ENCODE results near the gene OTUD3. TPM values are rescaled to one million over a fixed set of nuclear protein-coding genes. Genes with fewer than 3 reads are reported as not detected.

The OTUD3 gene
- total and polyA plus RNA-seq, 9 of the 15 experiments (the other 6 are each of a cell fraction or from before 2014, with no cell fraction given) = 2.0 to 16.6 (median 11.0) TPM

GRCh38 chr1:19910650-19911049, 28.5 kb downstream of the OTUD3 start:
- Histone ChIP-seq H3K79me2 (ENCODE audit: control insufficient read depth, insufficient read depth, low read length) (no peaks in the 10 kb centered on the region), H3K36me3 (ENCODE audit: control insufficient read depth, insufficient read depth, low read length) (peaks cover 86% of the 10 kb centered on the region), H2AFZ (ENCODE audit: low read depth, low read length) (no peak overlapping the region), H4K20me1 (replicated peaks; ENCODE audit: control insufficient read depth, insufficient read depth, low read length) (no peaks in the 10 kb centered on the region), H3K9ac (ENCODE audit: insufficient read depth in 1 of 2, low read depth in 2 of 2, low read length in 2 of 2) (no peak overlapping the region), H3K4me3 (no peak overlapping the region), H3K9me1 (ENCODE audit: control insufficient read depth, insufficient read depth, low read length) (no peaks in the 10 kb centered on the region), H3K27ac (ENCODE audit: extremely low read depth, low read depth, low read length) (no peak overlapping the region), H3K4me2 (ENCODE audit: insufficient read depth, low read length) (no peak overlapping the region), H3K27me3 (ENCODE audit: control insufficient read depth in 2 of 2, insufficient read depth in 2 of 2, low read length in 2 of 2) (no peaks in the 10 kb centered on the region), H3K4me1 (replicated peaks in 1 of 2; ENCODE audit: control insufficient read depth in 2 of 2, insufficient read depth in 2 of 2, low read length in 2 of 2) (no peaks in the 10 kb centered on the region), H3K9me3 (replicated peaks; ENCODE audit: control insufficient read depth, insufficient read depth, low read depth, low read length) (no peaks in the 10 kb centered on the region)
- POLR2A ChIA-PET = interaction anchor here (0.6 to 2.1 kb wide), 3 partner anchors 10 to 281 kb away, joined by 4 to 7 read pairs (median 4); partner anchors contain the start of gene OTUD3
- intact Hi-C loops (cut with micrococcal nuclease) (no loop called here), in situ Hi-C loops (cut with MboI) (loop anchor here (5.0 to 25.0 kb wide), 2 partner anchors 242 to 1302 kb away; no protein-coding TSS in a partner anchor)
- CTCF ChIA-PET (ENCODE audit: low intra/inter-chr PET ratio) = no interaction called here
- DNase-seq (ENCODE audit: extremely low read depth in 1 of 4, low spot score in 3 of 4) (no peak), ATAC-seq (no peak), FAIRE-seq (no peak)
- WGBS (ENCODE audit: insufficient coverage, low coverage, missing lambda C conversion rate) = 85% methylated on average over 3 of the region's 3 CpGs
- BruUV-seq (replicated peaks) = no TSS peak
- TF ChIP-seq ZNF75A (CRISPR knock-in tag; IDR thresholded peaks at IDR 0.05) = no peak
- no peak for TF ChIP-seq MYNN (IDR thresholded peaks at IDR 0.05)
- TF ChIP-seq MYNN (CRISPR knock-in tag; IDR thresholded peaks at IDR 0.05) = no peak
- no peak for TF ChIP-seq ARNT (IDR thresholded peaks at IDR 0.05)
- TF ChIP-seq PHTF2 (CRISPR knock-in tag; IDR thresholded peaks at IDR 0.05) = no peak
- no peak for TF ChIP-seq AFF1 (IDR thresholded peaks at IDR 0.05; ENCODE audit: low read depth in 1 of 2, partially characterized antibody in 2 of 2)
- TF ChIP-seq YY1 (IDR thresholded peaks at IDR 0.05; ENCODE audit: borderline replicate concordance in 1 of 3, control insufficient read depth in 1 of 3, extremely low read depth in 1 of 3, insufficient read depth in 3 of 3, insufficient read length in 1 of 3, insufficient replicate concordance in 2 of 3, low read depth in 1 of 3, low read length in 2 of 3) = no peak
- TF ChIP-seq SRSF3 (IDR thresholded peaks at IDR 0.05; ENCODE audit: insufficient read depth, low read length) = no peak
- no peak for TF ChIP-seq GABPB1 (CRISPR knock-in tag; IDR thresholded peaks at IDR 0.05)
- TF ChIP-seq ZNF707 (CRISPR knock-in tag; conservative IDR thresholded peaks at IDR 0.05) = no peak
- TF ChIP-seq TCF15 (CRISPR knock-in tag; IDR thresholded peaks at IDR 0.05) = no peak
- TF ChIP-seq DNMT1 (IDR thresholded peaks at IDR 0.05) = no peak
- no peak for TF ChIP-seq ZBTB2 (IDR thresholded peaks at IDR 0.05)
- TF ChIP-seq BRF2 (IDR thresholded peaks at IDR 0.05; ENCODE audit: borderline replicate concordance, insufficient read depth, insufficient read length) = no peak
- TF ChIP-seq DPF2 (IDR thresholded peaks at IDR 0.05) = no peak
- TF ChIP-seq DMBX1 (CRISPR knock-in tag; IDR thresholded peaks at IDR 0.05; ENCODE audit: borderline replicate concordance) = no peak
- TF ChIP-seq GTF2F1 (IDR thresholded peaks at IDR 0.05; ENCODE audit: low read depth, low read length) = no peak
